Measurements from ENCODE around the gene BCAR1.

DNA sequence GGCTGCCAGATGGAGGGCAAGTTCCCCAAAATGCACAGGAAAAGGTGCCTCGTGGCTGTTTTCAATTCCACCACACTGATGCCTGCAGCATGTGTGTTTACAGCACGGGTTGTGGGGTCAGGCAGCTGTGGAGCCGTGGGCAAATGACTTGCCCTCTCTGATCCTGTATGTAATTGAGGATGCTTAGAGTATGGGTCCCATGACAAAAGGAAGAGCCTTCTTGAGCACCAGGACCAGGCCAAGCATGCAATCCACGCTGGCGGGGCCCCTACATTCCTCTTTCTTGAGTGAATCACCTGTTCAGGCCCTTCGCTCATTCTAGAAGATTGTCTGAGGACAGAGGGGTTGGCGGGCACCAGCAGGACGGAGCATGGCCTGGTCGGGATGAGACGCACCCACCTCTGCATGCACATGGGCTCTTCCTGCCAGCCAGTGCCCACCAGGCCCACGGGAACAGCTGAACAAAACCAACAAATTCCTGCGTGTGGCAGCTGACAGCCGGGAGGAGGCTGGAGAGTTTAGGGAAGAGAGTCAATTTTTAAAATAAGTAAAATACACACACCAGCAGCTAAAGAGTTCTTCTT is 43.1 kb downstream of the BCAR1 start:
- TF ChIP-seq, protein P1, sequence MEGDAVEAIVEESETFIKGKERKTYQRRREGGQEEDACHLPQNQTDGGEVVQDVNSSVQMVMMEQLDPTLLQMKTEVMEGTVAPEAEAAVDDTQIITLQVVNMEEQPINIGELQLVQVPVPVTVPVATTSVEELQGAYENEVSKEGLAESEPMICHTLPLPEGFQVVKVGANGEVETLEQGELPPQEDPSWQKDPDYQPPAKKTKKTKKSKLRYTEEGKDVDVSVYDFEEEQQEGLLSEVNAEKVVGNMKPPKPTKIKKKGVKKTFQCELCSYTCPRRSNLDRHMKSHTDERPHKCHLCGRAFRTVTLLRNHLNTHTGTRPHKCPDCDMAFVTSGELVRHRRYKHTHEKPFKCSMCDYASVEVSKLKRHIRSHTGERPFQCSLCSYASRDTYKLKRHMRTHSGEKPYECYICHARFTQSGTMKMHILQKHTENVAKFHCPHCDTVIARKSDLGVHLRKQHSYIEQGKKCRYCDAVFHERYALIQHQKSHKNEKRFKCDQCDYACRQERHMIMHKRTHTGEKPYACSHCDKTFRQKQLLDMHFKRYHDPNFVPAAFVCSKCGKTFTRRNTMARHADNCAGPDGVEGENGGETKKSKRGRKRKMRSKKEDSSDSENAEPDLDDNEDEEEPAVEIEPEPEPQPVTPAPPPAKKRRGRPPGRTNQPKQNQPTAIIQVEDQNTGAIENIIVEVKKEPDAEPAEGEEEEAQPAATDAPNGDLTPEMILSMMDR (conservative IDR thresholded peaks at IDR 0.05; ENCODE audit: low read depth in 2 of 2): no peak
- TF ChIP-seq POLR2AphosphoS5 (IDR thresholded peaks at IDR 0.05; ENCODE audit: low read depth) (no peak), EZH2phosphoT487 (IDR thresholded peaks at IDR 0.05; ENCODE audit: unreplicated experiment) (no peak)
